ENCODE data around the gene AGXT.

Gene AGXT

GRCh38 chr2:240928476-240929363 lies 60.1 kb downstream of the AGXT start:
- ATAC-seq = no peak
- DNase-seq = no peak

GRCh38 chr2:240929364-240930095 lies 60.9 kb downstream of the AGXT start:
- ATAC-seq (no peak), DNase-seq (no peak)
